Activated naive CD8-positive, alpha-beta T cell treated with anti-CD3 and anti-CD28 coated beads, Interleukin-2, amount 50 U/mL, for 16 hours (primary cell): ENCODE measurements around the gene MAD1L1.

Source experiments
- DNase-seq: peaks from one replicate; pipeline ENCODE4 v3.0.0-alpha.2; 2020; ENCODE audit warnings: low read depth, low spot score

MAD1L1 gene

GRCh38 chr7:1809070-1809469 is 423.7 kb downstream of the MAD1L1 start:
- DNase-seq = no peak

DNA sequence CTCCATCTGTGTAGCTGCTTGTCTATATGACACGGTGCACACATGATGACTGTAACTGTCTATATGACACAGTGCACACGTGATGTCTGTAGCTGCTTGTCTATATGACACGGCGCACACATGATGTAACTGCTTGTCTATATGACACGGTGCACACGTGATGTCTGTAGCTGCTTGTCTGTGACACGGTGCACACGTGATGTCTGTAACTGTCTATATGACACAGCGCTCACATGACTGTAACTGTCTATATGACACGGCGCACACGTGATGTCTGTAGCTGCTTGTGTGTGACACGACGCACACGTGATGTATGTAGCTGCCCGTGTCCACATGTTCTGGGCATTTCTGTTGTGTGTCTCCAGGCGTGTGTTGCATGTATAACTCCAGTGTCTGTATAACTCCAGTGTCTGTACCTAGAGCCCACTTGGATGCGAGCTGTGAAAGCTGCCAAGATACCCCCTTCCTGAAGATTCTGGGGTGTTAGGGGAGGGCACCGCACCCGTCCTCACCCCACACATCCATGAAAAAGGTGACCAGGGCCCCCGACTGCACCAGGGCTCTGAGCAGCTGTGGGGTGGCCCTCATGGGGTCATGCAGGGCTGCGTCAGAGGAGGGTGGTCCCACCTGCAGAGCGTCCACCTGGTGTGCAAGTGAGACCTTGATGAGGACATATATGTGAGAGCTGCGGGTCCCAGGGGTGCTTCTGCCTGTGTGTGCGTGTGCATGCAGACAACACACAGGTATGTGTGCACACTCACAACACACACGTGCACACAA is 424.7 kb downstream of the MAD1L1 start:
- no peak for DNase-seq

- no peak for DNase-seq
These were observed 426.4 kb downstream of the MAD1L1 start for GRCh38 chr7:1806354-1806753.

DNA sequence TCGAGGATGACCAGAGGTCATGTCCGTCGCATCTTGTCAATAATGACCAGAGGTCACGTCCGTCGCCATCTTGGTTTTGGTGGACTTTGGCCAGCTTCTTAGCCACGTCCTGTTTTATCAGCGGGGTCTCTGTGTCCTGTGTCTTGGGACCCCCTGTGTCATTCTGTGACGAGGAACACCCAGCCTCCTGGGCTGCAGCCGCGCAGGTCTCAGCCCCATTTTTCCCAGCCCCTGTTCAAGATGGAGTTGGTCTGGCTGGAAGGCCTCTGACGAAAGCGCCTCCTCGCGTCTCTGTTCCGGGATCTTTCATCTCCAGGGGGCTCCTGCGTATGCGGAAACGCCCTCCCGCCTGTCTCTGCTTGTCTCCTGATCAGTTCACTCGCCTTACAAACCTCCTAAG is 428.4 kb downstream of the MAD1L1 start:
- no peak for DNase-seq

- no peak for DNase-seq
These were observed 429.8 kb downstream of the MAD1L1 start for GRCh38 chr7:1802899-1803298.

DNA sequence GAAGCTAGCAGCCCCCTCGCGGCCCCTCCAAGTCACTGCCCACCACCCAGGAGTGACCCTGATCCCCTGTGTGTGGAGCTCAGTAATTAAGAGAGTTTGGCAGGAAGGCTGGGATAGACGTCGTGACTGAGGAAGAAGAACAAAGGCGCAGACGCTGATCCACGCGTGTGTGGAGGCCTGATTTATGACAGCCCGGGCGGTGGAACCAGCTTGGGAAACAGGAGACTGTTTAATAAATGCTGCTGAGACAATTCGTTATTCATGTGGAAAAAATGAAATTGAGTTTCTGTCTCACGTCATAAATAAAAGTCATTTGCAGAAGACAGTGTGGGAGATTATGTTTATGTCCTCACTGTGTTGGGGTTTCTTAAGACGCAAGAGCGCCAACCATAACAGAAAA is 431.8 kb downstream of the MAD1L1 start:
- no peak for DNase-seq

- DNase-seq = no peak
These were observed 434.6 kb downstream of the MAD1L1 start for GRCh38 chr7:1798191-1798590.

- no peak for DNase-seq
These were observed 437.7 kb downstream of the MAD1L1 start for GRCh38 chr7:1794888-1795542.

DNA sequence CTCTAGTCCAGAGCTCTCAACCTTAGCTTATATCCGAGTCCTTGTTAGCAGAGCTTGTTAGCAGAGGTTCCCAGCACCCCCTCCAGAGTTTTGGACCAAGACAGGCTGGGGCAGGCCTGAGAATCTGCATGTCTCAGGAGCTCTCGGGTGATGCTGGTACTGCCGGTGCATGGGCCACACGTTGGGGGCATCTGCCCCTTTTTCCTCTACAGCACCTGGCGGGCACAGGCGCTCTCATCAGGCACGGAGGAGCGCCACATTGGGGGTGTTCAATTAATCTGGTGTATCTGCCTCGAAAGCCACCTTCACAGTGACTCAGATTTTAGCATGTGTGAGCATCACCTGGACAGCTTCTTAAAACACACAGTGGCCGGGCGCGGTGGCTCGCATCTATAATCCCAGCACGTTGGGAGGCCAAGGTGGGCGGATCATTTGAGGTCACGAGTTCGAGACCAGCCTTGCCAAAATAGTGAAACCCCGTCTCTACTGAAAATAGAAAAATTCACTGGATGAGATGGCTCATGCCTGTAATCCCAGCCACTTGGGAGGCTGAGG is 445.0 kb downstream of the MAD1L1 start:
- DNase-seq = no peak

DNA sequence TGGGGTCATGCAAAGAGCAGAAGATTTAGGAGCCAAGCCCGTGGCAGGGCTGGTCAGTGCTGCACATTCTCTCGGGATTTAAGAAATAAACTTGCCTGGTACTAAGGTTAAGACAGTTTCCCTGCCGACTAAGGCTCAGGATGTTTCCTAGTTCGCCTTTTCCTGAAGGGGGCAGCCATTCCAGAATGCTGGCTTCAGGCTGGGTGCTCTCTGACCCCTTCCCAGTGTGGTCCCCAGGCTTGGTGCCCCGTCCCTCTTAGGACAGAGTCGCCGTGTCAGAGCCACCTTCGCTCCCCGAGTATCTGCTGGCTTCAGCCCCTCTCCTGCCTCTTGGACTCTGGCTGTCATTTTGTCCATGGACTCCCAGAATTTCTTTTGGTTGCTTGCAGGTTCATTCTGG is 445.5 kb downstream of the MAD1L1 start:
- no peak for DNase-seq

DNA sequence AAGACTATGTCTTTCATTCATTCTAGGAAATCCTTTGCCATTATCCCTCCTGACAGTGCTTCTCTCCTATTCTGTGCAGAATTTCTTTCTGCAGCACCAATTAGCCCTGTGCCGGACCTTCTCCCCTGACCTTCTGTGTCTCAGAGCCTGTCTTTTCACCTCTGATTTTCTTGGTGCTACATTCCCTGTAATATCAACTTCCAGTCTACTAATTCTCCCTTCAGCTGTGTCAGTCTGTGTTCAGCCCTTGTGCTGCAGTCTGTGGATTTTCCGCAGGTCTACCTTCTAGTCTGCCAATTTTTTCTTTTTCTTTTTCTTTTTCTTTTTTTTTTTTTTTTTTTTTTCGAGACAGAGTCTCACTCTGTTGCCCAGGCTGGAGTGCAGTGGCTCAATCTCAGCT is 446.9 kb downstream of the MAD1L1 start:
- no peak for DNase-seq

DNA sequence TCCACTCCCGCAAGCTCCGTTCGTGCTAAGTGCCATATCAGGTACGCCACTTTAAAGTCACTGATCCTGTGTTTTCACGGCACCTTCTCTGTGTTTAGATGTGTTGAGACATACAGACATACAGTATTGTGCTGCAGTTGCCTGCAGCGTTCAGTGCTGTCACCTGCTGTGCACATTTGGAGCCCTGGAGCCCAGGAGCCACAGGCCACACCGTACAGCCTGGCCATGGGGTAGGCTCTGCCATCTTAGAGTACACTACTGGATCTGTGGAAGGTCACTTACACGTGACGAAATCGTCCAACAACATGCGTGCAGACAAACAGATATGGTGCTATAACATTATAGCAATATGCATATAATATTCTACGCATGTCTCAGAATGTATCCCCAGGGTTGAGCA is 451.4 kb downstream of the MAD1L1 start:
- no peak for DNase-seq

- DNase-seq = no peak
These were observed 453.3 kb downstream of the MAD1L1 start for GRCh38 chr7:1779445-1779844.

DNA sequence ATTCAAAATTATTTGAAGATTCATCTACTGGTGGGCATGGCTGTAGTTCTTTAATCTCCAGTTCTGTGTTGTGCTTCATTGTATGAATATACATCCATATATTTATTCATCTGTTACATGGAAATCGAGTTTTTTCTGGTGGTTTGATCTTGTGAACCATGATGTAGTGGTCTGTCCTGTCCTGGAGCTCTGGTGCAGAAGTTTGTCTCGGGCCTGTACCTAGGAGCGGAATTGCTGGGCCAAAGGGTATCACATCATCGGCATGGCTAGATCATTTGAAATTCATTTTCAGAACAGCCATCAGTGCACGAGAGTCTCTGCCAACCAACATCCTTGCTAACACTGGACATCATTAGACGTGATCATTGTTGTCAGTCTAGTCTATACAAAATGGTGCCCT is 455.6 kb downstream of the MAD1L1 start:
- DNase-seq = no peak

GRCh38 chr7:1775389-1775788 is 457.4 kb downstream of the MAD1L1 start:
- no peak for DNase-seq

- DNase-seq = no peak
These were observed 462.4 kb downstream of the MAD1L1 start for GRCh38 chr7:1770331-1770730.

DNA sequence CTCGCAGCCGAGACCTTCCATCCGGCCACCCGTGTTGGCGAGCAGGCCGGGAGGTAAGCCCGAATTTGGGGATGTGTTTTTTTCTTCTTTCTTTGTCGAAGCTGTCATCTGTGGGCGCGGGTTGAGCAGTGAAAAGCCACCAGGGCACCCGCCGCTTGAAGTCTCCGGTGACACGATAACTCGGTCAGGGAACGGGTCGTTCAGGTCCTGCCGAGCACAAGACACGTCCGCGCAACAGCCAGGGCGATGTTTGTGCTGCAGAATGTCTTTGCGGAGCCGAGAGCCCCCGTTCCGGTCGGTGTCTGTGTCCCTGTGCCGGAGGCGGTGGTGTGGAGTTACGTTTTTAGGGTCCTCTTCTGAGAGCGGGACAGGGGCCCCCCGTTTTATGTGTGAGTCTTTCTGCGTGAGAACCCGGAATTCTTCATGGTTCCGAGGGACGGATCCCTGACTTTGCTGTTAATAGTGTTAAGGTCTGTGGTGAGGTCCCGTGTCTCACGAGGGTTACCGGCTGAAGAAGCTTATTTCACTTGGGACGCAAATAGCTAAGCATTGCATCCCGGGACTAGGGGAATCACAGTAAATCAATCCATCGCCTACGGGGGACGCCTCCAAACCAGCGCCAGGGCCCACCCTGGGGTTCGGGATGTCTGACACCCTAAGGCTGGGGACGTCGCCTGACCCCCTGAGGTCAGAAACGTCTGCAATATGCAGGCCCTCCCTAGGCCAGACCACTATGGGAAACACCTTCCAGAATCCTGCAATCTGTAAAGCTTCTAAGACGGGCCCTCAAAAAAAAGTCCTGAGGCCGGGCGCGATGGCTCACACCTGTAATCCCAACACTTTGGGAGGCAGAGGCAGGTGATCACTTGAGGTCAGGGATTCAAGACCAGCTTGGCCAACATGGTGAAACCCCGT is 463.2 kb downstream of the MAD1L1 start:
- DNase-seq = no peak

DNA sequence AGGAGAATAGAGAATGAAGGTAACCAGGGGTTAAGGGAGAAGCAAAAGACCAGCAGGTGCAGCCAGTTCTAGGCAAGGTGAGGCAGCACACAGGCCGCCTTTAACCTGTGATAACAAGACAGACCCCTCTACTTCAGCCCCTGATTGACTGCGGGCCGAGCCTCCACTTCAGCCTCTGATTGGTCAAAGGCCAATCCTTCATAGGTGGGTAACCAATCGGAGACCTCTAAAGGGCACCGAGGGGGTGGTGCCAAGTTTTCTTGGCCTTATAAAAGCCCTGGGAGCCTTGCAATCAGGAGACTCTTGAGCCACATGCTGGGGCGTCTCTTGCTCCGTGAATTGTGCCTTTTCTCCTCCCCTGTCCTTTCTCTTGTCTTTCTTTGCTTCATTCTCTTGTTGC is 463.9 kb downstream of the MAD1L1 start:
- DNase-seq = no peak

- DNase-seq = no peak
These were observed 465.2 kb downstream of the MAD1L1 start for GRCh38 chr7:1767524-1767923.
